ENCODE data around the gene DZIP1L.

The DZIP1L gene

DNA sequence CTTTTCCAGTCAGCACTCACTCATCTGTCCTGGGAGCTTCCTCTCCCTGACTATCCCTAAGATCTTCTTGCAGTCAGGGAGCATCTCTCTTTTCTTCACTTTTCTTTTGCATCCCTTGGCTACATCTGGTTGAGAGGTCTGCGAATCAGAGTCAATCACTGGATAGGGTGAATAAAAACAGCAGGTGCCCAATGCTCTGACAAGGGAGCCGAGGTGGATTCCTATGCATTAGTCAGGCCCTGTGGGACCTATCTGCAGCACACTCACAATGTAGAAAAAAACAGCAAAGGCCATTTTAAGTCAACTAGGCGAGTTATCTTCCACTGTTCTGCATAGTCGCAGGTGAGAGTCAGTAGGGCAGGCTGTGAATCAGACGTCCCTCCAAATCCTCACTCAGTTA is 35.5 kb downstream of the DZIP1L start:
- no peak overlapping the region for H3K4me3 ChIP-seq (ENCODE audit: low read length)
- DNase-seq (ENCODE audit: low read depth, low spot score): no peak

- DNase-seq (ENCODE audit: low read depth, low spot score): no peak
Observed at GRCh38 chr3:138078901-138079344, 36.5 kb downstream of the DZIP1L start.

GRCh38 chr3:138078096-138078495 is 37.3 kb downstream of the DZIP1L start:
- DNase-seq (ENCODE audit: low read depth, low spot score): no peak
- no peak overlapping the region for H3K4me3 ChIP-seq (ENCODE audit: low read length)

More at GRCh38 chr3:138078901-138079344, 36.5 kb downstream of the DZIP1L start:
- no peak overlapping the region for H3K4me3 ChIP-seq (ENCODE audit: low read length)

DNA sequence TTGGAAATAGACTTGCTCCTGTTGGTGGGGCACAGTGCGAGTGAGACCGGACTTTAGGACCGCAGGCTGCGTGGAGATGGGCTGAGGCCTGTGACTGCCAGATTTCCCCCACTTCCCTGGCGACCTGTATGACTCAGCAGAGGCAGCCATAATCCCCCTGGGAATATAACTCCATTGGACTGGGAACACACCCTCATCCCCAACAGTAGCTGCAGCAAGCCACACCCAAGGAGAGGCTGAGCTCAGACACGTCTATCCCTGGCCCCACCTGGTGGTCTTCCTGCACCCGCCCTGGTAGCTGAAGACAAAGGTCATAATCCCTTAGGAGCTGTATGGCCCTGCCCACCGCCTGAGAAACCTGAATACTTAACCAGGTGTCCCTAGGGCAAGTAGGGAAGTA is 42.6 kb downstream of the DZIP1L start:
- DNase-seq (ENCODE audit: low read depth, low spot score): no peak

GRCh38 chr3:138070006-138070405 is 45.4 kb downstream of the DZIP1L start:
- H3K4me3 ChIP-seq (ENCODE audit: low read length): no peak overlapping the region
- no peak for DNase-seq (ENCODE audit: low read depth, low spot score)

More for the DNA sequence above, 42.6 kb downstream of the DZIP1L start:
- H3K4me3 ChIP-seq (ENCODE audit: low read length): no peak overlapping the region

- peak; percentile 67 for DNase-seq (ENCODE audit: low read depth, low spot score)
- no peak overlapping the region for H3K4me3 ChIP-seq (ENCODE audit: low read length)
Observed at GRCh38 chr3:138068579-138069174, 46.7 kb downstream of the DZIP1L start.

- H3K4me3 ChIP-seq (ENCODE audit: low read length): no peak overlapping the region
- DNase-seq (ENCODE audit: low read depth, low spot score): no peak
Observed at GRCh38 chr3:138068046-138068445, 47.4 kb downstream of the DZIP1L start.

GRCh38 chr3:138066972-138067371 is 48.4 kb downstream of the DZIP1L start:
- no peak for DNase-seq (ENCODE audit: low read depth, low spot score)
- no peak overlapping the region for H3K4me3 ChIP-seq (ENCODE audit: low read length)

DNA sequence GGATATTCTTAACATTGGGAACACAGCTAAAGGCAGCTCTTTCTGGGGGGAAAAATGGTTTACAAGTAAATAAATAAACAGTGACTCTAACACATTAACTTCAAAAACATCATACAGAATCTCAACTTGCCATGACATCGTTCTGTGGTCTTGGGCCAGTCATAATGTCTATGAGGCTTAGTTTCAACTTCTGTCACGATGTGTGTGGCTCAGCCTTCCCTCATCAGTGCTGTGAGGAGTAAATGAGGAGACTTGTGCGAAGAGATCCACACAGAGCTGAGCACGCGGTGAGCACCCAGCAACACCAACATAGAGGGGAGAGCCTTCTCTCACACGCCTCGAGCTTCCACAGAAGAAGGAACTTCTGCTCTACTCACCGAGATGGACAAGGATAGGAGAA is 49.0 kb downstream of the DZIP1L start:
- DNase-seq (ENCODE audit: low read depth, low spot score): no peak
- no peak overlapping the region for H3K4me3 ChIP-seq (ENCODE audit: low read length)

- DNase-seq (ENCODE audit: low read depth, low spot score): no peak
- H3K4me3 ChIP-seq (ENCODE audit: low read length): no peak overlapping the region
Observed at GRCh38 chr3:138065949-138066348, 49.5 kb downstream of the DZIP1L start.

GRCh38 chr3:138063416-138063815 is 52.0 kb downstream of the DZIP1L start:
- no peak overlapping the region for H3K4me3 ChIP-seq (ENCODE audit: low read length)
- no peak for DNase-seq (ENCODE audit: low read depth, low spot score)

GRCh38 chr3:138062626-138063025 is 52.8 kb downstream of the DZIP1L start:
- no peak for DNase-seq (ENCODE audit: low read depth, low spot score)
- H3K4me3 ChIP-seq (ENCODE audit: low read length): no peak overlapping the region

DNA sequence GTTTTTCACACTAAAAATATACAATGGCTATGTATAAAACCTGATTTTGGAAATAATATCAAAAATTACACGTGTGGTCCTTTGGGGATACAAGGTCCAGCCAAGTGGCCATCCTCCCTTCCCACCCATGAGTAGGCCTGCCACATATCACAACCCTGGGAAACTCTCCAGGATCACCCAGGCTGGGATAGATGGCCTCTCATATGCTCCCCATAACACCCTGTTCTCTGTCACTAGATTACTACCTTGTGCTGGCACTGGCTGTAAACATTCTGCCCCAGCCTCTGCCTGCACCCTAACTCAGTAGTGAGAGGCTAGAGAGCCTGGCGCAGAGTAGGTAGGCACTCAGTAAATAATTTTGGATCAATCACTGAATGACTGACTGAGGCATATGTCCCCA is 53.4 kb downstream of the DZIP1L start:
- no peak overlapping the region for H3K4me3 ChIP-seq (ENCODE audit: low read length)
- no peak for DNase-seq (ENCODE audit: low read depth, low spot score)

DNA sequence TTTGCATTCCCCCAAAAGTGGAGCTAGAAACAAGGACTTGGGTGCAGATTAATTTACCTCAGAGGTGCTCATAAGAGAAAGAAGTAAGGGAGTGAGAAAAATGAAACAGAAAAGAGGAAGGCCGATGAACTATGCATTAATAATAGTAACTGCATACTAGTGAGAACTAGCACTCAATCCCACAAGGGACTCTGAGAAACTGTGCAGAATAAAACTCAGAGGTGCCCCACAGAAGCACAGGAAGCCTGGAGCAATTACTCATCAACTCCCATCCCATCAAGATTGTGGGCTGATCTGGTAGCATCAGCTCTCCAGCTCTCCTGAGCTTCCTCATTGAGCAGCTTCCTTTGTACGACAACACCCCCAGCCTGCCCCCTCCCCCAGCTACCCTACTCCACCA is 54.6 kb downstream of the DZIP1L start:
- no peak for DNase-seq (ENCODE audit: low read depth, low spot score)

GRCh38 chr3:138059261-138059660 is 56.1 kb downstream of the DZIP1L start:
- H3K4me3 ChIP-seq (ENCODE audit: low read length): no peak overlapping the region
- DNase-seq (ENCODE audit: low read depth, low spot score): no peak

More for the DNA sequence above, 54.6 kb downstream of the DZIP1L start:
- no peak overlapping the region for H3K4me3 ChIP-seq (ENCODE audit: low read length)

DNA sequence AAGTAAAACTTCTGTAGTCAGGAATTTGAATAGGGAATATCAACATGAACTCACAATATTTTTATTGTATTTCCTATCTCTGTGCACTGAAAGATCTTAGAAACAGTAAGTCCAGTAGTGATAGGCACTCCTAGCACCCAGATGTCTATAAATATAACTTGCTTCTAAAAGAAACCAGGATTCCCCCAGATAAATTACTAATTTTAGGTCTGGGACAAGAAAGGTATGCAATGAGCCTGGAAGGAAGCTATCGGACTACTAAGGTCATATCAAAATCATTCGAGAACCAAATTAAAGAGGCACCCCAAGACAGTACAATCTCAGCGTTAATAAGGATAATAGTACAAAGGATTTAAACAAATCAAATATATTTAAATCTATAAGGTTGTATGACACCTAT is 58.0 kb downstream of the DZIP1L start:
- no peak overlapping the region for H3K4me3 ChIP-seq (ENCODE audit: low read length)
- no peak for DNase-seq (ENCODE audit: low read depth, low spot score)

GRCh38 chr3:138054057-138054456 is 61.4 kb downstream of the DZIP1L start:
- H3K4me3 ChIP-seq (ENCODE audit: low read length): no peak overlapping the region
- no peak for DNase-seq (ENCODE audit: low read depth, low spot score)

- DNase-seq (ENCODE audit: low read depth, low spot score): peak; percentile 6
- H3K4me3 ChIP-seq (ENCODE audit: low read length): no peak overlapping the region
Observed at GRCh38 chr3:138051947-138052802, 63.2 kb downstream of the DZIP1L start.

- no peak overlapping the region for H3K4me3 ChIP-seq (ENCODE audit: low read length)
- DNase-seq (ENCODE audit: low read depth, low spot score): no peak
Observed at GRCh38 chr3:138049157-138049919, 66.1 kb downstream of the DZIP1L start.

DNA sequence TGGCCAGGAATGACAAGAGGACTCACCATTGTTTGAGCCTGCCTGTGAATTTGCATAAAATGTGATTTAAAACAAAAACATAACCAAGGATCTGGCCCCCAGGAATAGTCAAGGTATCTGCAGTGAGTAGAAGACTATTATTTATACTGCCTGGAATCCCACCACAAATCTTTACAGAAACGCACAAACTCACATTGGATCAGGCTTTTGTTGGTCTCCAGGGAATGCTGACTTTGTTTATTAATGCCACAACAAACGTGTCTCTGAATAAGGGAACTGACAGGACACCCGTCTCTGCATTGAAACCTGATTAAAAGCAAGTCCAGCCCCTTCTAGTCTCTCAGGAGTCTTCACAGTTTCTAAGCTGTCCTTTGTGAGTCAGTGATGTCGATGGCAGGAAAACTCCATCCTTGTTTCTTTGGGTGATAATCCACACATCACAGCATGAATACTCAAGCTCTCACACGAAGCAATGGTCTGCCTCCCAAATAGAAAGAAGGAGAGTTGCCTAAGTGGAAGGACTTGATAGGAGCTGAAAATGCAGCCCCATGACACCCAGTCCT is 67.7 kb downstream of the DZIP1L start:
- DNase-seq (ENCODE audit: low read depth, low spot score): no peak
- no peak overlapping the region for H3K4me3 ChIP-seq (ENCODE audit: low read length)
